HepG2 (cell line): ENCODE data around the gene IFI35. TPM values are rescaled to one million over a fixed set of nuclear protein-coding genes. Genes with fewer than 3 reads are reported as not detected.
A peak's percentile ranks its signal among the peaks of the same experiment; 100 is the strongest.

Experiments
- ARID2 ChIP-seq: sonication (generic); formaldehyde crosslinking; IDR thresholded peaks from 2 replicates; pipeline ENCODE4 v1.8.1; 2022; ENCODE audit warnings: mild to moderate bottlenecking, missing genetic modification reagents, borderline replicate concordance
- IKZF5 ChIP-seq: IDR thresholded peaks from 2 replicates; pipeline ENCODE4 v1.6.1; 2018; ENCODE audit warnings: missing genetic modification reagents, mild to moderate bottlenecking, missing compliant biosample characterization
- KAT2B ChIP-seq: fragments of 150-350 bp; IDR thresholded peaks from 2 replicates; pipeline ENCODE4 v1.6.1; 2014; ENCODE audit warnings: low read depth, low read length, borderline replicate concordance
- LCORL ChIP-seq, 2 experiments: fragments of 450-650 bp in 1 of 2; sonication (generic) in 1 of 2; formaldehyde crosslinking in 1 of 2; IDR thresholded peaks; 2 replicates each; pipeline versions ENCODE4 v1.5.0 to v1.6.1; 2017 to 2020; ENCODE audit warnings: antibody characterized with exemption in 1 of 2, missing genetic modification reagents in 1 of 2
- NFRKB ChIP-seq: fragments of 450-650 bp; IDR thresholded peaks from 2 replicates; pipeline ENCODE4 v1.6.1; 2017
- NFYB ChIP-seq: sonication (generic); formaldehyde crosslinking; IDR thresholded peaks from 2 replicates; pipeline ENCODE4 v1.4.0; 2020; ENCODE audit warnings: missing genetic modification reagents
- PAXIP1 ChIP-seq: sonication (generic); formaldehyde crosslinking; conservative IDR thresholded peaks from 2 replicates; pipeline ENCODE4 v1.4.0; 2020; ENCODE audit warnings: mild to moderate bottlenecking, missing genetic modification reagents, moderate library complexity
- SAP130 ChIP-seq: IDR thresholded peaks from 2 replicates; pipeline ENCODE4 v1.6.1; 2016; ENCODE audit warnings: low read depth
- SMAD3 ChIP-seq: sonication (generic); formaldehyde crosslinking; IDR thresholded peaks from 2 replicates; pipeline ENCODE4 v1.4.0; 2020; ENCODE audit warnings: missing genetic modification reagents
- SNAPC5 ChIP-seq: sonication (generic); formaldehyde crosslinking; IDR thresholded peaks from 2 replicates; pipeline ENCODE4 v1.8.1; 2023; ENCODE audit warnings: mild to moderate bottlenecking, missing genetic modification reagents, borderline replicate concordance
- TAF1 ChIP-seq: sonication (generic); formaldehyde crosslinking; IDR thresholded peaks from 2 replicates; pipeline ENCODE4 v1.4.0; 2020; ENCODE audit warnings: missing genetic modification reagents
- TARDBP ChIP-seq: sonication (generic); formaldehyde crosslinking; IDR thresholded peaks from 2 replicates; pipeline ENCODE4 v1.8.0; 2022; ENCODE audit warnings: mild to moderate bottlenecking, missing genetic modification reagents
- ZNF20 ChIP-seq: sonication (generic); formaldehyde crosslinking; IDR thresholded peaks from 2 replicates; pipeline ENCODE4 v1.4.0; 2020; ENCODE audit warnings: mild to moderate bottlenecking, moderate library complexity, missing genetic modification reagents
- ZNF263 ChIP-seq: sonication (generic); formaldehyde crosslinking; IDR thresholded peaks from 2 replicates; pipeline ENCODE4 v1.4.0; 2020; ENCODE audit warnings: missing genetic modification reagents
- ZNF569 ChIP-seq: sonication (generic); formaldehyde crosslinking; IDR thresholded peaks from 2 replicates; pipeline ENCODE4 v1.5.0; 2020; ENCODE audit warnings: mild to moderate bottlenecking, missing genetic modification reagents, moderate library complexity, borderline replicate concordance
- ZNF670 ChIP-seq: sonication (generic); formaldehyde crosslinking; IDR thresholded peaks from 2 replicates; pipeline ENCODE4 v1.8.0; 2022; ENCODE audit warnings: mild to moderate bottlenecking, missing genetic modification reagents, borderline replicate concordance
- ZNF770 ChIP-seq: sonication (generic); formaldehyde crosslinking; IDR thresholded peaks from 2 replicates; pipeline ENCODE4 v1.5.0; 2020; ENCODE audit warnings: mild to moderate bottlenecking, missing genetic modification reagents
- polyA plus RNA-seq, 8 experiments: library from polyadenylated mRNA; depleted of rRNA in 3 of 8; stranded (reverse) in 7 of 8; unstranded in 1 of 8; fragments of >200 nt; fragmentation: Illumina TruSeq in 4 of 8; extraction: Trizol in 4 of 8; gene quantifications; 2 replicates each; pipeline versions ENCODE4 v1.2.1 to v1.2.3, GENCODE V29; 2011 to 2016; ENCODE audit warnings: low read depth in 4 of 8, missing spikeins in 1 of 8, mixed read lengths in 1 of 8; ENCODE audit not compliant: insufficient read depth in 1 of 8
- total RNA-seq, 5 experiments: library from RNA; depleted of rRNA; stranded (reverse); fragments of >200 nt; fragmentation: Illumina TruSeq; extraction: Trizol; gene quantifications; 2 replicates each; pipeline ENCODE4 v1.2.3, GENCODE V29; 2016; ENCODE audit warnings: low read depth in 1 of 5
- TF ChIP-seq, protein P1 (sequence below): sonication (generic); formaldehyde crosslinking; IDR thresholded peaks from 2 replicates; pipeline ENCODE4 v1.9.0; 2021; ENCODE audit warnings: missing genetic modification reagents, borderline replicate concordance

Gene IFI35
- total and polyA plus RNA-seq, 2 of the 13 experiments (the other 11 are each of a cell fraction or from before 2014, with no cell fraction given) = 28.9 to 38.1 TPM

- TF ChIP-seq TAF1 (no peak), ARID2 (CRISPR knock-in tag) (no peak), NFRKB (no peak), NFYB (CRISPR knock-in tag) (no peak), ZNF20 (CRISPR knock-in tag) (no peak), TARDBP (CRISPR knock-in tag) (peak; percentile 84), ZNF263 (no peak), LCORL (IDR thresholded peaks at IDR 0.05) (peak; percentile 89), LCORL (CRISPR knock-in tag; IDR thresholded peaks at IDR 0.05) (peak; percentile 92), ZNF770 (CRISPR knock-in tag) (no peak), ZNF670 (CRISPR knock-in tag) (no peak), PAXIP1 (CRISPR knock-in tag) (peak; percentile 95), KAT2B (no peak), SAP130 (CRISPR knock-in tag) (peak; percentile 97), IKZF5 (CRISPR knock-in tag) (peak; percentile 98), SMAD3 (peak; percentile 85), ZNF569 (CRISPR knock-in tag) (no peak), SNAPC5 (CRISPR knock-in tag) (no peak)
- TF ChIP-seq, protein P1, sequence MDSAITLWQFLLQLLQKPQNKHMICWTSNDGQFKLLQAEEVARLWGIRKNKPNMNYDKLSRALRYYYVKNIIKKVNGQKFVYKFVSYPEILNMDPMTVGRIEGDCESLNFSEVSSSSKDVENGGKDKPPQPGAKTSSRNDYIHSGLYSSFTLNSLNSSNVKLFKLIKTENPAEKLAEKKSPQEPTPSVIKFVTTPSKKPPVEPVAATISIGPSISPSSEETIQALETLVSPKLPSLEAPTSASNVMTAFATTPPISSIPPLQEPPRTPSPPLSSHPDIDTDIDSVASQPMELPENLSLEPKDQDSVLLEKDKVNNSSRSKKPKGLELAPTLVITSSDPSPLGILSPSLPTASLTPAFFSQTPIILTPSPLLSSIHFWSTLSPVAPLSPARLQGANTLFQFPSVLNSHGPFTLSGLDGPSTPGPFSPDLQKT (CRISPR knock-in tag) = no peak
Observed at GRCh38 chr17:43010667-43011308, 4.2 kb downstream of the IFI35 start (continued).
